Activated naive CD8-positive, alpha-beta T cell (primary cell): Measurements from ENCODE around the gene QKI.

Experiments used
- H3K27ac Mint-ChIP-seq: one replicate; pipeline ENCODE4 v1.8.0; 2021; ENCODE audit warnings: mixed read lengths
- H3K27me3 Mint-ChIP-seq: one replicate; pipeline ENCODE4 v1.8.0; 2021; ENCODE audit warnings: mixed read lengths
- H3K36me3 Mint-ChIP-seq: one replicate; pipeline ENCODE4 v1.8.0; 2021; ENCODE audit warnings: mixed read lengths
- H3K4me1 Mint-ChIP-seq: one replicate; pipeline ENCODE4 v1.8.0; 2021; ENCODE audit warnings: low read depth, mixed read lengths
- H3K4me3 Mint-ChIP-seq: one replicate; pipeline ENCODE4 v1.8.0; 2021; ENCODE audit warnings: mild to moderate bottlenecking, mixed read lengths
- H3K9me3 Mint-ChIP-seq: one replicate; pipeline ENCODE4 v1.8.0; 2021; ENCODE audit warnings: low read depth, mixed read lengths

The QKI gene

GRCh38 chr6:163559661-163560060, 145.1 kb downstream of the QKI start:
- no peak overlapping the region for H3K27ac Mint-ChIP-seq
- peaks cover under 1% of the 10 kb centered on the region for H3K4me1 Mint-ChIP-seq
- H3K36me3 Mint-ChIP-seq = peaks cover 14% of the 10 kb centered on the region
- H3K9me3 Mint-ChIP-seq = no peaks in the 10 kb centered on the region
- no peaks in the 10 kb centered on the region for H3K27me3 Mint-ChIP-seq
- H3K4me3 Mint-ChIP-seq = no peak overlapping the region

DNA sequence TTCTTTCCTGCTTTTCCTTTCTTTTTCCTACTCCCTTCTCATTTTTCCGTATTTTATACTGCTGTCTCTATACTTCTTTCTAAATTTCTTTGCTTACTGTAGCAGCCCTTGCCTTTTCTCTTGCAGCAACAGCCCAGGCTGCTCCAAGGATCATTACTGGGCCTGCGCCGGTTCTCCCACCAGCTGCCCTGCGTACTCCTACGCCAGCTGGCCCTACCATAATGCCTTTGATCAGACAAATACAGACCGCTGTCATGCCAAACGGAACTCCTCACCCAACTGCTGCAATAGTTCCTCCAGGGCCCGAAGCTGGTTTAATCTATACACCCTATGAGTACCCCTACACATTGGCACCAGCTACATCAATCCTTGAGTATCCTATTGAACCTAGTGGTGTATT, 148.8 kb downstream of the QKI start:
- Mint-ChIP-seq H3K27me3 (no peaks in the 10 kb centered on the region), H3K4me3 (no peak overlapping the region), H3K36me3 (peaks cover 16% of the 10 kb centered on the region), H3K9me3 (no peaks in the 10 kb centered on the region), H3K27ac (no peak overlapping the region), H3K4me1 (no peaks in the 10 kb centered on the region)

DNA sequence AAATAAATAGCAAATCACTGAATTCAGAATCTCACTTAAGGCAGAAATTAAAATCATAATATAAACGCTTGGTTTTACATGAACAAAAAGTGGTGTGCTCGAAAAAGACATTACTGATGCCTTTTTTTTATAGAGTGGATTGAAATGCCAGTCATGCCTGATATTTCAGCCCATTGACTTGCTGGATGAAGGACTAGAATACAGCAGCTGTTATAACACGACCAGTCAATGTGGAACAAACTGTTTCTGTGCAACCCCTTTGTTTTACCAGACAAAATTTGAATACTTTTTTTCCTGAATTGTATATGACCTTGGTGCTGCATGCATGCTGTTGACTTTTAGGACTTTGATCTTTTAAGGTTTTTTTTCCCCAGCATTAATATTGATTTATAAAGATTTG, 150.0 kb downstream of the QKI start:
- no peaks in the 10 kb centered on the region for H3K4me1 Mint-ChIP-seq
- no peak overlapping the region for H3K4me3 Mint-ChIP-seq
- peaks cover 12% of the 10 kb centered on the region for H3K36me3 Mint-ChIP-seq
- no peaks in the 10 kb centered on the region for H3K9me3 Mint-ChIP-seq
- no peaks in the 10 kb centered on the region for H3K27me3 Mint-ChIP-seq
- no peak overlapping the region for H3K27ac Mint-ChIP-seq

- Mint-ChIP-seq H3K36me3 (peaks cover 12% of the 10 kb centered on the region), H3K27ac (no peak overlapping the region), H3K4me1 (no peaks in the 10 kb centered on the region), H3K9me3 (no peaks in the 10 kb centered on the region), H3K4me3 (no peak overlapping the region), H3K27me3 (no peaks in the 10 kb centered on the region)
Observed at GRCh38 chr6:163565140-163565539, 150.6 kb downstream of the QKI start.

GRCh38 chr6:163566056-163566455, 151.5 kb downstream of the QKI start:
- H3K27ac Mint-ChIP-seq = no peak overlapping the region
- H3K36me3 Mint-ChIP-seq = peaks cover 16% of the 10 kb centered on the region
- H3K27me3 Mint-ChIP-seq = no peaks in the 10 kb centered on the region
- H3K4me3 Mint-ChIP-seq = no peak overlapping the region
- H3K4me1 Mint-ChIP-seq = no peaks in the 10 kb centered on the region
- H3K9me3 Mint-ChIP-seq = no peaks in the 10 kb centered on the region

- no peaks in the 10 kb centered on the region for H3K4me1 Mint-ChIP-seq
- peaks cover 21% of the 10 kb centered on the region for H3K36me3 Mint-ChIP-seq
- H3K9me3 Mint-ChIP-seq = no peaks in the 10 kb centered on the region
- H3K4me3 Mint-ChIP-seq = no peak overlapping the region
- H3K27me3 Mint-ChIP-seq = no peaks in the 10 kb centered on the region
- H3K27ac Mint-ChIP-seq = no peak overlapping the region
Observed at GRCh38 chr6:163568275-163568674, 153.8 kb downstream of the QKI start.

DNA sequence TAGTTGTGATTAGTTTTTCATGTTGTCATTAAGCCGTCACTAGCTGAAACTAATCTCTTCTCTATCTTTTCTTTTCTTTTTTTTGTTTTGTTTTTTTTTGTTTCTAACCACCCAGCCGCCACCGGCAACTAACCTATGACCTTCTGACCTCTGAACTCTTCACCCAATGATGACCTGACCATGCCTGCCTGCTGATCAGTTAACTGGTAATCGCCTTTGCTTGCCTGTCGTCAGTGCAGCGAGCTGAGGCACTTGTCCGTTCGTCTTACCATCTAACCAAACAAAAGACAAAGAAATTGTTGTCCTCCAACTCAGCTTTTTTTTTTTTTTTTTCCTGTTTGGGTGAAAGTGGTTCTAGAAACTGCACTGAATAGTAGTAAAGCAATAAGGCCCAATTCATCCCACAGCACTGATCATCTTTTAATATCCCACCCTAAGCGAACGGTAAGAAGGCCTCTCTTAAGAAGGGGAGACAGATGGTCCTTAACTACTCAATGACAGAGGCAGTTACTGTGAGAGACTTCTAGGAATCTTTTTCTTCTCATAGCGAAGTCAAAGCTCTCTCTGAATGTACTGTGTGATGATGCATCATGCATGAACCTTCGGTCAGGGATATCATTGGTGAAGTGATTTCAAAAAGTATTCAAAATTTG, 156.2 kb downstream of the QKI start:
- no peak overlapping the region for H3K4me3 Mint-ChIP-seq
- H3K36me3 Mint-ChIP-seq = peaks cover 14% of the 10 kb centered on the region

DNA sequence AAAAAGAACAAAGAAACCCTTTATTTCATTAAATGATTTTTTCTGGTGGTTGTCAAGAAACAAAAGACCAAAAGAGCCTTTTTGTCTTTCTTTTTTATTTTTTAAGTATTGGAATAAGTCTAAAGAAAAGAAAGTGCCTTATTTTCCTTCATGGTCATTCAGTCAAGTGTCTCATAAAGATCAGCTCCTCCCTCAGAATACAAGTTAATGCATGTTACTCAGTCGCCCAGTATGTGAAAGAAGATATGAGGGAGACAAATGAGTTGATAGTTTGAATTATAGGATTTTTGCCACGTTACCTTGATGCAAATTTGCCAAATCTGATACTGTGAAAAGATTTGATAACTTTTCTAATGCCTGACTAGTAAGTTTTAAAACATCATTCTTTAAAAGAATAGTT, 157.2 kb downstream of the QKI start:
- no peaks in the 10 kb centered on the region for H3K4me1 Mint-ChIP-seq
- H3K9me3 Mint-ChIP-seq = no peaks in the 10 kb centered on the region
- no peak overlapping the region for H3K4me3 Mint-ChIP-seq
- peaks cover 14% of the 10 kb centered on the region for H3K36me3 Mint-ChIP-seq
- H3K27ac Mint-ChIP-seq = no peak overlapping the region
- no peaks in the 10 kb centered on the region for H3K27me3 Mint-ChIP-seq

More for the DNA sequence above, 156.2 kb downstream of the QKI start:
- Mint-ChIP-seq H3K27me3 (no peaks in the 10 kb centered on the region), H3K27ac (no peak overlapping the region), H3K4me1 (no peaks in the 10 kb centered on the region), H3K9me3 (no peaks in the 10 kb centered on the region)

- Mint-ChIP-seq H3K4me3 (no peak overlapping the region), H3K27me3 (no peaks in the 10 kb centered on the region), H3K9me3 (no peaks in the 10 kb centered on the region), H3K4me1 (no peaks in the 10 kb centered on the region), H3K36me3 (peaks cover 16% of the 10 kb centered on the region), H3K27ac (no peak overlapping the region)
Observed at GRCh38 chr6:163572612-163573011, 158.1 kb downstream of the QKI start.

- no peak overlapping the region for H3K4me3 Mint-ChIP-seq
- H3K27ac Mint-ChIP-seq = no peak overlapping the region
- no peaks in the 10 kb centered on the region for H3K9me3 Mint-ChIP-seq
- H3K27me3 Mint-ChIP-seq = no peaks in the 10 kb centered on the region
- no peaks in the 10 kb centered on the region for H3K4me1 Mint-ChIP-seq
- peaks cover 16% of the 10 kb centered on the region for H3K36me3 Mint-ChIP-seq
Observed at GRCh38 chr6:163573503-163574179, 159.1 kb downstream of the QKI start.

- Mint-ChIP-seq H3K4me3 (no peak overlapping the region), H3K27me3 (no peaks in the 10 kb centered on the region), H3K4me1 (no peaks in the 10 kb centered on the region), H3K27ac (no peak overlapping the region), H3K9me3 (no peaks in the 10 kb centered on the region), H3K36me3 (peaks cover 9% of the 10 kb centered on the region)
Observed at GRCh38 chr6:163576114-163576513, 161.6 kb downstream of the QKI start.

GRCh38 chr6:163577404-163577803, 162.9 kb downstream of the QKI start:
- Mint-ChIP-seq H3K4me3 (no peak overlapping the region), H3K27ac (no peak overlapping the region), H3K27me3 (no peaks in the 10 kb centered on the region), H3K4me1 (no peaks in the 10 kb centered on the region), H3K9me3 (no peaks in the 10 kb centered on the region), H3K36me3 (peaks cover 6% of the 10 kb centered on the region)

DNA sequence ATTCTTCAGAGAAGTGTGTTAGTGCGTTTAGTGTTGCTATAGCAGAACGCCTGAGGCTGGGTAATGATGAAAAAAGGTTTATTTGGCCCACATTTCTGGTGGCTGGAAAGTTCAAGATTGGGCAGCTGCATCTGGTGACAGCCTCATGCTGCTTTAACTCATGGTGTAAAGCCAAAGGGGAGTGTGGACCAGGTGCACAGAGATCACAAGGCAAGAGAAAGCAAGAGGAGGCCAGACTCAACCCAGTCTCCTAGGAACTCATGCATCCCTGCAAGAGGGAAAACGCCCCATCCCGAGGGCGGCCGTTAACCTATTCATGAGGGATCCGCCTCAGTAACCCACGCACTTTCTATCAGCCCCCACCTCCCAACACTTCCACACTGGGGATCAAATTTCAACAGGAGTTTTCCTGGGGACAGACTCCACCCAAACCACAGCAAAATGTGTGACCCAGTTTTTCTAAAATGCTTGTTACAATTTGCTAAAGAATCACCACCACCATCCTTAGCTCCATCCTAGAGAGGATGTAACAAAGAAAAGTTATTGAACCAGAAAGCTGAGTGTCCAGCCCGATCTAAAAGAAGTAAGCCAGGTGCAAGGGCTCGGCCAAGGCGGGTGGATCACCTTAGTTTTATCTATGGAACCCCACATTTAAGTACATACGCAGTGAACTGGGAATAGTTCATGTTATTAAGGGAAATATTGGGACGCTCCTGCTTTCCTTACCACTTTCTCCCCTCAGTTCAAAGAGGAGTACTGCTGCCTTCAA, 164.8 kb downstream of the QKI start:
- H3K36me3 Mint-ChIP-seq = peaks cover 2% of the 10 kb centered on the region
- no peaks in the 10 kb centered on the region for H3K4me1 Mint-ChIP-seq
- H3K4me3 Mint-ChIP-seq = no peak overlapping the region
- no peaks in the 10 kb centered on the region for H3K9me3 Mint-ChIP-seq
- H3K27me3 Mint-ChIP-seq = no peaks in the 10 kb centered on the region
- H3K27ac Mint-ChIP-seq = no peak overlapping the region

DNA sequence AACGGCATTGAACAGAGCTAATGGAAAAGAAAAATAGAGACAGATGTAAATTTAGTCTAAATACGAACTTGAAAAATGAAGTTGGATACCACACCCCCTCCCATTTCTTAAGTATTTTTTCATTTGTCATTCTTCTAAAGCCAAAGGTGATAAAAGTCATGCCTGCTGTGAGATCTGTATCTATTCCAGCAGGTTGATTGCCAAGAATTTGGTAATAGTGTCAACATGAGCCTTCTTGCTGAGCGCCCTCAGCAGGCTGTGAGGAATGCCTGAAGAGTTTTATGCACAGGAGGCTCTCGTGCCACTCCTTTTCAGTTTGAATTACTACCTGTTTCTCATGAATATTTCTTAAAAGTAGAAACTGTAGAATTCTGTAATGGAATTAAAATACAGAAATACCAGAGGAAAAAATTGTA, 165.4 kb downstream of the QKI start:
- Mint-ChIP-seq H3K27me3 (no peaks in the 10 kb centered on the region), H3K36me3 (peaks cover 2% of the 10 kb centered on the region), H3K4me3 (no peak overlapping the region), H3K4me1 (no peaks in the 10 kb centered on the region), H3K27ac (no peak overlapping the region), H3K9me3 (no peaks in the 10 kb centered on the region)

DNA sequence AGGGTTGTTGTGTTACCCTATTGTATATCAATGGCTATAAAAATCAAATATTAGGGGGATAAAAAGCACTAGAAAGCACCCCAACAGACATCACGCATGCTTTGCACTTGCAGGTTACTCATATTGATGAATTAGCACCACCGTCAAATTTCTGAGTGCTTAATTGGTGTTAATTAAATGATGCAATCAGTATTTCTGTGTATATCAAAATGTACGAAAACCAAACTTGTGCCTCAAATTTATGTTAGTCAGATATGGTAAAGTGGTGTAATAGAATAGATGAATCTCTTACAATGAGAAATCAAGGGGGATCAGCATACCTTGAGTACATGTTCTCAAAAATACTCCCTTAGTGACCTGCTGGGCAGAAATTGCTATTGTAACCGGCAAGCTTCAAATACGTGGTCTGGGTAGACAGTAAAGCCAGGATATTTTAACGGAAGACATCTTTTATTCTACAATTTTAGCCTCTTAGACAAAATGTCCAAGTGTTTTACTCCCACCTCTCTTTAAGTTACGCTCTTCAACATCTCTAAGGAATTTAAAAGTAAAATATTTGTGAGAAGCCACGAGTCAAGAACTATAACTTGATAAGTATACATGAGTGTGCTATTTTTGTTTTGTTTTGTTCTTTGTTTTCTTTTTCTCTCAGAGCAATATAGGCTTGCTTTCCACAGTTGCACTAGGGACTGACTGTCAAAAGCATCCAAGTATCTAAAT, 166.0 kb downstream of the QKI start:
- H3K36me3 Mint-ChIP-seq = peaks cover 2% of the 10 kb centered on the region
- H3K9me3 Mint-ChIP-seq = no peaks in the 10 kb centered on the region
- no peak overlapping the region for H3K27ac Mint-ChIP-seq
- no peaks in the 10 kb centered on the region for H3K4me1 Mint-ChIP-seq
- H3K4me3 Mint-ChIP-seq = no peak overlapping the region
- H3K27me3 Mint-ChIP-seq = no peaks in the 10 kb centered on the region
